Activated CD4-positive, alpha-beta T cell treated with anti-CD3 and anti-CD28 coated beads, Interleukin-2, amount 50 U/mL, for 1 hour (primary cell): Measurements from ENCODE around the gene MRTFB.

ENCODE experiments used
- DNase-seq: peaks from one replicate; pipeline ENCODE4 v3.0.0-alpha.2; 2020

MRTFB gene

DNA sequence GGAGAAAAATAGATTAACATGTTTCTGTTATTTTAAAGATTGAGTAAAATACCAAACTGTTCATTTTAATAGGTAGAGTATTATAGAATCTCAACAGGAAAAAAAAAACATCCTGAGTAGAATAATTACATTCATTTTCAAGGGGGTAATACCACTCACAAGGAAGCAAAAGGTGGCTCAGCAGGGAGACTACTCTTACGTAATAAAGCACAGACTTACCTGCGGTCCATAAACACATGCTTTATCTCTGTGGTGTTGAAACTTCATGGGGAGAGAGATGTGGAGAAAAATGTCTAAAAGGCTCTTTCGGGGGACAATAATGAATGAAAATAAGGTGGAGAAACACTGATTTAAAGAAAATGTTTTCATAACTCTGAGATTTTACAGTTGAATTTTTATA, 171.7 kb downstream of the MRTFB start:
- DNase-seq = no peak

DNA sequence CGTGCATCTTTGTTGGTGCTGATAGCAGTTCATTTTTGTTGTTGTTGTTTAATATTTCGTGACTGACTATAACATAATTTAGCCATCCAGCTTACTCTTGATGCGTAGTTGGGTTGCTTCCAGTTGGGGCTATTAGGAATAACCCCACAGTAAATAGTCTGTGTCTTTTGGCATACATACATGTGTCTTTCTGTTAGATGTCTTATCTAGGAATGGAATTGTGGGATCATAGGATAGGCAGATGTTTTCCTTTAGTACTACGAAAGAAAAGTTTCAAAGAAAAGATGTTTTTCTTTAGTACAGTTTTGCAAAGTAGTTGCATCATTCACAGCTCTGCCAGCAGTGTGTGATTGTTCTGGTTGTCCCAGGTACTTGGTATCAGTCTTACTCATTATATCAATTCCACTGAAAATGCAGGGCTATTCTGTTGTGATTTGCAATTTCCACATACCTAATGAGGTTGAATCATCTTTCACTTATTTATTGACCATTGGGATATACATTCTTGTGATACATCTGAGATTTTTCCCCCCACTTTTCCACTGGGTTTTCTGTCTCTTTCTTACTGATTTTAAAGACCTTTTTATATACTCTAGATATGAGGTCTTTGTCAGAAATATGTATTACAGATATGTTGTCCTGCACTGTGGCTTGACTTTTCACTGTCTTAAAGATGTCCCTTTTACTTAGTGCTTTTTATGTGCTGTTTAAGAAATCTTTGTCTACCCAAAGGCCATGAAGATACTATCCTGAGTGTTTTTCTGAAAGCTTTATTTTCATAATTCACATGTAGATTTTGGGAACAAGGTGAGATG, 173.3 kb downstream of the MRTFB start:
- no peak for DNase-seq

DNA sequence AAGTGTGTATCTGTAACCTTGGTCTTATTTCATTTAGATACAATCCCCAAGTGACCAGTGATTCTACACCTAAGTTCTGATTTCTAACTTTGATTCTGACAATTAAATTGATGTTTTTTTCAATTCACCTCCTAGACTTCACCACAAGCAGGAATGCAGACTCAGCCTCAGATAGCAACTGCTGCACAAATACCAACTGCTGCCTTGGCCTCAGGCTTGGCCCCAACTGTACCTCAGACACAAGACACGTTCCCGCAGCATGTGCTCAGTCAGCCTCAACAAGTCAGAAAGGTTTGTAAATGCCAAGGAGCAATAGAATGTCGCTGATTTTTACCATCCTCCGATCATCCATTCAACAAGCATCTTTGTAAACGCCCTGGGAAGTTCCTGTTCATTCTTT, 177.7 kb downstream of the MRTFB start:
- no peak for DNase-seq

DNA sequence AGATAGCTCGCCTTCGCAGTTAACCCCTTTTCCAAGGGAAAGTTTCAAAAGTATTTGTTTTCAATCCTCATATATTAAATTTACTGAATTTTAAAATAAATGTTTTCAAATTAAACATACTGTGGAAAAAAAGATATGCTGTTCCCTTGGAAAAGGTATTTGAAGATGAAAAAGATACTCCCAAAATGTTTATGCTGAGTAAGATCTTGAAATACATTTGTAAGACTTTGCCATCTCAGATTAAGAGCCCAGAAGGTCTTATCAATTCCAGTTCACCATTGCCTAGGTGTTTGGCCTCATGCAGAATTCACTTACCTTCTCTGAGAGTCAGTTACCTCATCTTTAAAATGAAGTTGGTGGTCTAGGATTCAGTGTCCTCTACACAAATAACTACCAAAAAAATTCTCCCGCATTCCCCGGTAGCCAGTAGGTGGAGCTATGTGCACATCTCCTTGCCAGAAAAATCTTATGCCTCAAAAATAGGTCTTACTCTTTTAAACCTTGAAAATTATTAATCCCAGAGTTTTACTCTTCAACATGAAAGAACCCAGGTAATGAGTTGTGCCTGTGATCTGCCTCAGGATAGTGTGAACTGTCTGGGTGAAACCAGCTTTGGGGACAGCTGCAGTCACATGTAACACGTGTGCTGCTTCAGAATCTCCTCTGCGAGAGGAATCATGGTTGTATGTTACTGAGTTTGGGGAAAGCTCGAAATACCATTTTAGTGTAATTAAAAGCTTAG, 178.3 kb downstream of the MRTFB start:
- DNase-seq = peak; percentile 40

DNA sequence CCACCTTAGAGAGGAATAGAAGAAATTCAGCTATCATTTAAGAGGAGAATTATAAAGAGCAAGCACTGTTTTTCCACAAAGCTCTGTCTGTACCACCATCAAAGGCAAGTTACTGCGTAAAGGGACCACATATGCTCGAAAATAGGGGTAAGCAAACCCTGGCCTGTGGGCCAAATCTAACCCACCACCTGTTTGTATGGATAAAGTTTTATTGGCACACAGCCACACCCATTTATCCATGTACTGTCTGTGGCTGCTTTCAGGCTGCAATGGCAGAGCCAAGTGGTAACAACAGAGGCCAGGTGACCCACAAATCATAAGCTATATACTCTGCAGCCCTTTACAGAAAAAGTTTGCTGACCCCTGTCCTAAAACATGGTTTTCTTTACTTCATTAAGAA, 180.3 kb downstream of the MRTFB start:
- DNase-seq = no peak

DNA sequence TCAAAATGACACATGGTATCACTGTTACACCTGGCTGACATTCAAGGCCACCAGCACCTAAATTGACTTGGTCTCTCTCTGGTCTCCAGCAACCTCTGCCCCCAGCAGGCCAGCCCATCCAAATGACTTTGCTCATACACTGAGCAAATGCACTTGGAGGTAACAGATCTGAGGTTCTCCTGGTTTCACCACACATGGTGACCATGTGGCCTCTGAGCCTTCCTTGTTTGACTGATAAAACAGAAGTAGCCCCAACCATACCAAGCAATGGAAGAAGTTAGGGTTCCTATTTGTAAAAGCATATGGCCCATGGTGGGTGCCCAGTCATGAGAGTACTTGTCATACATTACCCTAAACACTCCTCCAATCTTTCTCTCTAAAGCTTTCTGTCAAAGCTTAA, 181.7 kb downstream of the MRTFB start:
- DNase-seq = no peak

DNA sequence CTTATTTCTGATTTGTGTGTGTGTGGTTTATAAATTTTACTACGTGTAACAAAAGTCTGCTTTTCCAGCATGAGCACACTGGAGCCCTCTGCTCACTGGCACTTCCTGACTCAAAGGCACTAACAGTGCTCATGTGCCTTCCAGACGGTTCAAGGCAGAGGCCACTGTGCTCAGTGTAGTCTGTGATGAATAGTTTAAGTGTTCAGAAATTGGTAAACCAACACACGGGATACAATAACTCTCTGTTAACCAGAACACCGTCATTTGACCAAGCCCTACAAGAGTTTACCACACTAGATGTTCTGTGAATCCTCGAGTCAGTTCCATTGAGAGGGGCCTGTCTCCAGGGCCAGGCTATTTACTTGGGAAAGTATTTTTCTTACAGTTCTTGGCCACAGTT, 191.9 kb downstream of the MRTFB start:
- DNase-seq = no peak

DNA sequence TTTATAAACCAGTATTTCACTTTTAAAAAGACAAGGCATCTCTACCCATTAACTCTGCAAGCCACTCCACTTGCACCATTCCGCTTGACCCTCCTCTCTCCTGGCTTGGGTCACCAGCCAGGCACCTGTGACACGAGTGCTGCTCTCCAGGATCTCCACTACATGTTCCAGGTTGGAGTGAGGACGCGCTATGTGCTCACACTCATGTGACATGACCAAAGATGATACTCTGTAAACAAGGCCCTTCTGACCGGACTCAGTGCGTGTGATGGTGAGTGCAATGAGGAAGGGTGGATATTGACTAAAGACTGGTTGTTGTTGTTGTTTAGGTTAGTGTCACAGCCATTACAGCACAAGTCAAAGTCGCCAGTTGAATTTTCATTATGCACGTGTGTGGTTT, 192.7 kb downstream of the MRTFB start:
- no peak for DNase-seq

DNA sequence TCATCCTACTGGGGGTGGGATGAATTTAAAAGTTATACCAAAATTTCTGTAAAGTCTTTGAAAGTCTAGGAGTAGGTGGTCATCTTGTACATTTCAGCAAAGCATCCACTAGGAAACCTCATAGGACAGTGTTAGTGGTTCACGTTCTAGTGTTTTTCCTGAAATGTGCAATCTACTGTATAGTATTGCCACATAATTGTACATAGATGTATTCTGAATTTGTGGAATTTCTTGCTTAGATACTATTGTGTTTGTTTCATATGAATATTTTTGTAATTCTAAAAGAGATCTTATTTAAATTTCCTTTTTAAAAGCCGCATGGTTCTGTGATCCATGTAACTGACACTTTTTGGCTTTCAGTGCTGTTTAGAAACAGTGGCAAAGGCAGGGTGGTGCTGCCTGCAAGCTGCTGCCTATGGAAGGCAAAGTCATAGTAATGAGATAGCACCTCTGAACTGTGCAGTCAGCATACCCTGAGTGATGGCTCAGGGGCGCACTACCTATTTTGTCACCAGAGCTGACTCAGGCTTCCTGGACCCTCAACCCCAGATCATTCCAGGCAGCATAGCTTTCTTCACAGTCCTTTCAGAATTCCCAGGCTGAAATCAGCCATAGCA, 193.3 kb downstream of the MRTFB start:
- no peak for DNase-seq

DNA sequence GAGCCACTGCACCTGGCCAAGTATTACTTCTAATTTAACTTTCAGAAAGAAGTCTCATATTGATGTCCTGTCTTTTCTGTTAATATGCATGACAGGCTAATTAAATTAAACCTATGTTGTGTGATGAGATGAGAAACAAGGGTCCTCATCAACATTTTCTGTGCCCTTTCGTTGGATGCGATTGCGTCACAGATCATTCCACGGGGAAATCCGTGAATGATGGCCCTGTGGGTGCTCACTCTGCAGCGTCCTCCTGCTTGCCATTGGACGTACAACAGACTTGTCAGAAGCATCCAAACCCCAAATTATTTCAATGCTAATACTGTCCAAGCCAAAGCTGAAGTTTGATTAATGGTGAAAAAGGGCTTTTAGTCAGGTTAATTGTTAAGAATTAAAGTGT, 197.0 kb downstream of the MRTFB start:
- no peak for DNase-seq

DNA sequence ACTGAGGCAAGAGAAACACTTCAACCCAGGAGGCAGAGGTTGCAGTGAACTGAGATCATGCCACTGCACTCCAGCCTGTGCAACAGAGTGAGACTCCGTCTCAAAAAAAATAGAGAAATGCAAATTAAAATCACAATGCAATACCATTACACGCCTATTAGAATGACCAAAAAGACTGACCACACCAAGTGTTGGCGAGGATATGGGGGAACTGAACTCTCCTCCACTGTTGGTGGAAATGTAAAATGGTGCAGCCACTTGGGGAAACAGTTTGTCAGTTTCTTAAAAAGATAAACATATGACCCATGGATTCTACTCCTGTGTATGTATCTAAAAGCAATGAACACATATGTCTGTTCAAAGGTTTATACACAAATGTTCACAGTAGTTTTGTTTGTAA, 204.8 kb downstream of the MRTFB start:
- DNase-seq = no peak

DNA sequence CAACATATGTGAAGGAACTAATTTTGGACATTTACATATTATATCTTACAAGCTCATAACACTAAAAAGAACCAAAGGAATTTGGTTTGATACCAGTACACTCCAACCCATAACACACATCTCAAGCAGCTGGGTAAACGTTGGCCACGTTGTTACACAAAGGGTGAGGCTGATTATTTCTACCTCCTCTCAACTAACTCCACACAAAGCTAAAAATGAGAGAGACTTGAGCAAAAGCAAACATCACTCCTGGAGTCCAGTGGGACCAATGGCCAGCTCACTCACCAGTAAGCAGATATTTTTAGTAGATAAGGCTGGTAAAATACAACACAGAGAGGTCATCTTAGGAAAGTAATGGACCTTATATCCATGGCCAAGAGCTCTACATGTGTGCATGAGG, 207.6 kb downstream of the MRTFB start:
- no peak for DNase-seq

DNA sequence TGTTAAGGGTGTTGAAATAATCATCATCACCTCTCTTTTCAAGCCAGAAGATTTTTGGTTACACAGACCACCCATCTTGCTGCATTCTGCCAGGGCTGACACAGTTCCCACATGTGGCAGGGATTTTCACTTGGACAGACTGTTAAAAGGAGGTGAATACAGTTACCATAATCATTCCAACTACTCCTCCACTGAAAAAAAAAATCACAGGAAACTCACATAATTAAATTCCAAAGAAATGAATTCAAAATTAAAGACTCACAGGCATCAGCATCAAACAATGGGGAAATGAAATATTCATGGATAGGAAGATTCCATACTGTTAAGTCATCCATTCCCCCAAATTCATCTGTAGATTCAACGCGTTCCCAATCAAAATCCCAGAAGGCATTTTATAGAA, 209.4 kb downstream of the MRTFB start:
- no peak for DNase-seq

DNA sequence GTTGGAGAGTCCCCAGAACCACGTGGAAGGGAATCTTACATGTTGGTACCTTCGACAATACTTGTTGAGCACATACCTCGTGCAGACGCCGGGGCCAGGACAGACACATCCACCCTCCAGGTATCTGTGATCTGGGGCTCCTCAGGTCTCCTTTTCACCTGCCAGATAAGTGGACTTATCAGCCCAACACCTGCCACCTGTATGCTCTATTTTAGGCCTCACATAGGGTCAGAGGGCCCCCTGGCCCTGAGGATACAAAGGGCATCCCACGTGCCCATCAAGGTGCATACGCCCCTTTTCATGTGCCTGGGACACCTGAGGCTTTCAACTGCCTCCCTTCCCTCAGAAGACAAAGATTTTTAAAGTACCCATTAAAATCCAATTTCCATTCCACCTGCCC, 212.7 kb downstream of the MRTFB start:
- DNase-seq = no peak

DNA sequence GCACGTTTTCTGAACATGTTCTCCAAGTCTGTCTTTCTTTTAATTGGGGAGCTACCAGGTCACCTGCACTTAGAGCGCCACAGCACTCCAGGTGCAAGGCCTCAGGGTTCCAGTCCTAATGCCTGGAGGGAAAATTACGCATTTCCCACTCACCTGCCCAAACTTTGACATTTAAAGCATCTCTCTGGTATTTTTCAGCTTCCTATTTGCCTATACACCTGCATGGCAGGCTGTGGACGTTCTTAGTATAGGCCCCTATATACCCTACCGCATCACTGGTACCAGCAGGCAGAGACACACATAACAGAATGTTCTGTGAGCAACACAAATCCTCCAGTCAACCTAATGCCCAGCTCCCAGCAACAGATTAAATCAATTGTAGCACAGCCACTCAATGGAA, 213.3 kb downstream of the MRTFB start:
- DNase-seq = no peak

DNA sequence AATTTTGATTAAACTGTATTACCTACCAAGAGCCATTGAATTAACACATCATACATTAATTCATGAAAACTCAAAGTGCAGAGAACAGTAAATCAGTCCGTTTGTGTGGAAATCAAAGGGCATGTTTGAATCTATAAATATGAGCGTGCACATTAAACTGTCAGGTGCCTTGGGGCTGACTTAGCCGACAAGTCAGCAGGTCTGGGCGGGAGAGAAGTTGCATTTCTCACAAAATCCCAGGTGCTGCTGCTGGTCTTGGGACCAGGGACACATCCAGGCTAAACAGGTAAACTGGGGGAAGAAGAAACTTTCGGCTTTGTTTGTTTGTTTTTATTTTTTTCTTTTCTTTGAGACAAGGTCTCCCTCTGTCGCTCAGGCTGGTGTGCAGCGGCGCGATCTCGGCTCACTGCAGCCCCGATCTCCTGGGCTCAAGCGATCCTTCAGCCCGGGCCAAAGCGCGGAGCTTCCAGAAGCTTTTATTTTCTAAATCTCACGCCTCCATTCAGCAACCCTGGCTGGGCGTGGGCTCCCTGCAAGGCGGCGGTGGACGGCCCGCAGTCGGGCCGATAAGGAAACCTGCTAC, 213.9 kb downstream of the MRTFB start:
- no peak for DNase-seq

DNA sequence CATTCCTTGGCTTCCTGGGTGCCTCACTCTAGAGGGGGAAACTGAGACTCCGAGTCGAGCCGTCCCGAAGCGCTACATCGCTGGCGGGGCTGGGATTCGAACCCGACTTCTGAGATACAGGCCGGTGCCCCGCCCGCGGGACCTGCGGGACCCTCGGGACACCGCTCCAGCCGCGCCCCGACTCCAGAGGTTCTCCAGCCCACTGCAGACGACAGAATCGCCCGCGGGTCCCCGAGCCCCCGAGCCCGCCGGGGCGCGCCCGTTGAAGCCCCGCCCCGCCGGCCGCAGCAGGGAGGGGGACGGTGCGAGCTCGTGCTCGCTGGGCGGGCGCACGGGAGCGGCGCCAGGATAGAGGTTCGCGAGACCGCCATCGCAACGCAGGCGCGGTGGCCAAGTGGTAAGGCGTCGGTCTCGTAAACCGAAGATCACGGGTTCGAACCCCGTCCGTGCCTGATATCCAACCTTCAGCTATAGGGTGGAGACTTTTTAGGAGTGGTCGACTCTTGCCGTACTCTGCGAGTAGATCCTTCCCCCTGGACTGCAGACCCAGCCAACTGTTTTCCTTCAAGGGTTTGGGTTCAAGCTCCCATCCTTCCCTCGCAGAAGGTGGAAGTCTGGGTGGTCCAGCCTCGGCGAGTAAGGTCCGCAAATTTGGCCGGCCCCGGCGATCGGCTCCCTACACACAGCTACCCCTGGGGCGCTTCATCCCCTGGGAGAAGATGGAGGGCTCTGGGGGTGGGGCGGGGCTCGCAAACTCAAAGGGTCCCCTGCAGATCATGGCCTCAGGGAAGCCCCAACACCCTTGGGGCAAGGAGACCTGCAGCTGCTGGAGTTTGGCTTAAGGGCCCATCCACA, 214.6 kb downstream of the MRTFB start:
- peak; percentile 95 for DNase-seq

DNA sequence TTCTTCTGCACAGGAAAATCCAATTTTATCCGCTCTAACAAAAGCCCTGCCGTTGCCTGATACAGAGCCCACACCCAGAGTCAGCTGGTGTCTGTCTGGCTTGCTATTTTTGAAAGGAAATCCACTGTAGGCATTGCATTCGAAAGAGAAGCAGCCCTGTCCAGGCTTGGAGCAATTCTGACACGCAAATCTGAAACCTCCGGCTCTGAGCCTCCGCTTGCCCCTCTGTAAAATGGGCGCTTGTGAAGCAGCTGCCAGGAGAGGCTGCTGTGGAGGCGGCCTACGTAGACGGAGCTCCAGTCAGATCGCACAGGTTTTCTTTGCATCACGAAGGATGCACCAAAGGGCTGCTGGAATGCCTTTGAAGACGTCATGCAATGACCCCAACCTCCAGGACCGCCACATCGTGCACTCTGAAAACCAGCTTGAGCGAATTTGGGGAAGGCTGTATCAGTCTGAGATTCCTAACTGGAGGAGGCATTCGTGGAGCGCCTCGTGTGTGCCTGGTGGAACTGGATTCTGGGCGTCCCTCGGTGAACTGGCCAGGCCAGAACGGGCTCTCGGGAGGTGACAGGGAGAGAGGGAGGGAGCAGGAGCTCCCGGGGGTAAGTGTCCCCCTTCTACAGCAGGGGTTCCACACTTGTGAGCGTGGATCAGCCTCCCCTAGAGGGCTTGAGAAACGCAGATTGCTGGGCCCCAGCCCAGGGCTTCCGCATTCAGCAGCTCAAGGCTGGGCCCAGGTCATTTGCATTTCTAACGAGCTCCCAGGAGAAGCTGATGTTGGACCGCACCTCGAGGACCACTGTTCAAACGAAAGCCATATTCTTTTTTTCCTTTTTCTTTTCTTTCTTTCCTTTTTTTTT, 215.5 kb downstream of the MRTFB start:
- peak; percentile 25 for DNase-seq

DNA sequence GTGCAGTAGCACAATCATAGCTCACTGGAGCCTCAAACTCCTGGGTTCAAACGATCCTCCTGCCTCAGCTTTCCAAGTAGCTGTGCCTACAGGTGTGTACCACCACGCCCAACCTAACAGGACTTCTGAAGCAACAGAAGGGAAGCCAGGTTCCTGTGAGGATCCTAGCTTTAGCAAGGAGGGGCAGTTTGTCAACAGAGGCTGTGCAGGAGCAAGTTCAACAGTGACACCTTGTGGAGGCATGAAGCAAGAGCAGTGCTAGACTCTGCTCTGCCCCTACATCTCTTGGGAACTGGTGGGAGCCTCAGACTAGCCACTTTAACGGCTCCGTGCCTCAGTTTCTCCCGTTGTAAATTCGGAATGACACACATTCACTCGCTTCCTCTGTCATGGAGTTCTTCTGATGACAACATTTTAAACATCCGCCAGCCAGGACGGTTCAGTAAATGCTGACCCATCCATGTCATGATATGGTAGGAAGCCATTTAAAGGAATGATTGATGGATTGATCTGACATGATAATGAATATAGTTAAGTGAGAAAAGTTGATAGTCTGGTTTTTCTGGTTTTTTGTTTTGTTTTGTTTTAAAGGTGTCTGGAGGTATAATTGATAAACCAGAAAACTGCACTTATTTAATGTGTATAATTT, 218.7 kb downstream of the MRTFB start:
- peak; percentile 13 for DNase-seq

DNA sequence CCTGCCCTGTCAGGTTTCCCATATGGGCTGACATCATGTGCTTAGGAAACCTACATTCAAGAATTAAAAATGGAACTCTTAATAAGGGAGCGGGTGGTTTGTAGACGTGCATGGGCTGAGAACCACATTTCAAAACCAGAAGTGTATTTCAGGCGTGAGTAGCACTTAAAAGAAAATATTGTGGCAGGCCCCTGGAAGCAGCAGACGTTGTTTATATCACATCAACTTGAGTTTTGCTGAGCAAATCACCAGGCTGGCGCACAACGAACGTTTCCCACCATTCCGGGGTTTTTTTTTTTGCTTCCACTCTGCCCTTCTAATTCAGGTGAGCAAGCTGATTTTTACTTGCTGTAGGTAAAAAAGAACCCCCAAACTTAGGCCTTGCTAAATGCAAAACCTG, 220.2 kb downstream of the MRTFB start:
- no peak for DNase-seq
